ENCODE measurements around the gene RALGAPB.
A peak's percentile ranks its signal among the peaks of the same experiment; 100 is the strongest.

Gene RALGAPB

DNA sequence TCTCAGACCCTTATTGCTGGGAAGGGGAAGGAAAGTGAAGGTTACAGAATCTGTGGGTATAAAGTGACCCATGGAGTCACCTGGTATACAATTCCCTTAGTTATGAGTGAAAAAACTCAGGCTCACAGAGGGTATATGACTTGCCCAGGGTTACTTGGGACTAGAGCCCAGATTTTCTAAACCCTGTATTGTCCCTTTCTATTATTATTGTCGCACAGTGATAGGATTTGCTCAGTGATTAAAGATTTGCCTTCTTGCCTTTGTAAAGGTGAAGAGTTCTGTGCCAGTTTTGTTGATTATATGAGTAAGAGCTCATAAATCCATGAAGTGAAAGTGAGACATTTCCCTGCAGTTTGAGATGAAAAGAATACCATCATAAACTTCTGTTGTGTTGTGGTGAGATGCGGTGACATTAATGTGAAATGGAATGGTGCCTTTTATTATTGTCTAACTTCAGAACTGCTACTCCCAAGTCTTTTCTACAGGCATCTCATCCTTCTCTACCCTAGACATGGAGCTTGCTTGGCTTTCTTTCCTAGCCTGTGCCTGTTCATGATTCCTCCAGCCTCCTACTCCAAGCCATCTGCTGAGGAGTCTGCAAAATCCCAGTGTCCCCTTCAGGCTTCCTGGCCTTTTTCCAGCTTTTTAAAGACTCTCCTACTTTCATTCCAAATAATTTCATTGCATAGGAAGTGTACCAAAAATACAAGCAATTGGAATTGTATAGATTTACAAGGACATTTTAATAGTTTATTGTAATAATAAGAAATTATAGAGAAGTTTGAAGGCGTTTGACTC lies 74.8 kb downstream of the RALGAPB start:
- no peak for TF ChIP-seq CTCF (IDR thresholded peaks at IDR 0.05; ENCODE audit: low read length, missing control alignments)
- no peak overlapping the region for H3K4me3 ChIP-seq (replicated peaks; ENCODE audit: low read depth, low read length)
- no peak for DNase-seq (ENCODE audit: low read depth)

DNA sequence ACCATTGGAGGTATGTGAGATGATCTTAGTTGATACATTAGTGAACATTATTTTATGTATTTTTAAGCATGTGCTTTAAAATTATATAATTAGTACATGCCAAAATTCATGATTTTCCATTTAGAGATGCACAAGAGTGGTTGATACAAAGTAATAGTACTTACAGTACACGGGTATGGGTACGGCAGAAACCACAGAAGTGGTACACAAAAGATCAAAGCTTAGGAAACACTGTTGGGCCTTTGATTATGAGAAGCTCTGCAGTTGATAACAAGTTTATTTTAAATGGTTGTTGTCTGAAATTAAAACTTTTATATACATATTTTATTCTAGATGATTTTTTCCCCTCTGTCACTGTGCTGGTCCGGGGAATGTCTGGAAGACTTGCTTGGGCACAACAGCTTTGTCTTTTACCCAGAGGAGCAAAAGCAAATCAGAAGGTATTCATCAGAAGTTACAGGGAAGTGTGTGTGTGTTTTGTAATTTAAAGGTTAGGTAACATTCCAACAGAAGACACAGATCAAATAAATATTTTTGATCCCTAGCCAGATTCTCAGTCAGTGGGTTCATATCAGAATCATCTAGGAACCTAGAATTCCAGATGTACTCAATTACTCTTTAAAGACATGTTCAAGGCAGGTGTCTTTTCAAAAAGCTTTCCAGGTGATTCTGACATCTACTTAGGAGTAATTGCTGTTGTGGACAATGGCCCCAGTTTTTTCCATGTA lies 75.9 kb downstream of the RALGAPB start:
- TF ChIP-seq CTCF (IDR thresholded peaks at IDR 0.05; ENCODE audit: low read length, missing control alignments) = no peak
- no peak for DNase-seq (ENCODE audit: low read depth)
- no peak overlapping the region for H3K4me3 ChIP-seq (replicated peaks; ENCODE audit: low read depth, low read length)

- TF ChIP-seq CTCF (IDR thresholded peaks at IDR 0.05; ENCODE audit: low read length, missing control alignments) = no peak
- no peak overlapping the region for H3K4me3 ChIP-seq (replicated peaks; ENCODE audit: low read depth, low read length)
- no peak for DNase-seq (ENCODE audit: low read depth)
Measured at GRCh38 chr20:38550274-38550673, 77.6 kb downstream of the RALGAPB start.

DNA sequence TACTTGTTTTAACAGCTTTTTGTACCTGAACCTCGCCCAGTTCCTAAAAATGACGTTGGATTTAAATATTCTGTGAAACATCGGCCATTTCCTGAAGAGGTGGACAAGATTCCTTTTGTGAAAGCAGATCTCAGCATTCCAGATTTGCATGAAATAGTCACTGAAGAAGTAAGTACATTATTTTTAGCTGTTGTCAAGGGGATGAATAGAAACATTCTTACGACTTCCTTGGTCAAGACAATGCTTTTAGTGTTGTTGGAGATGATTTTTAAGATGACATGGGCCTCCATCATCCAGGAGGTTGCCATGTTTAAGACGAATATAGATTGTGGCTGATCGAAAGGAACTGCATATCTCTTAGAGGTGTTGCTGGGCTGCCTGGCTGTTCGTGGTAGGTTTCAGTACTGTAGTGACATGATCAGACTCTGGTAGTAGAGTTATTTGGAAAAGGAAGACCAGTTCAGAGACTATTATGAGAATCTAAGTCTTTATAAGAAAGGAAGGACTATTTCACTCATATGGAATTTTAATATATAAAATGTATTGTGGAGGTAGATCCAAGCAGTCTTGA lies 78.5 kb downstream of the RALGAPB start:
- TF ChIP-seq CTCF (IDR thresholded peaks at IDR 0.05; ENCODE audit: low read length, missing control alignments) = no peak
- H3K4me3 ChIP-seq (replicated peaks; ENCODE audit: low read depth, low read length) = no peak overlapping the region
- DNase-seq (ENCODE audit: low read depth) = no peak

DNA sequence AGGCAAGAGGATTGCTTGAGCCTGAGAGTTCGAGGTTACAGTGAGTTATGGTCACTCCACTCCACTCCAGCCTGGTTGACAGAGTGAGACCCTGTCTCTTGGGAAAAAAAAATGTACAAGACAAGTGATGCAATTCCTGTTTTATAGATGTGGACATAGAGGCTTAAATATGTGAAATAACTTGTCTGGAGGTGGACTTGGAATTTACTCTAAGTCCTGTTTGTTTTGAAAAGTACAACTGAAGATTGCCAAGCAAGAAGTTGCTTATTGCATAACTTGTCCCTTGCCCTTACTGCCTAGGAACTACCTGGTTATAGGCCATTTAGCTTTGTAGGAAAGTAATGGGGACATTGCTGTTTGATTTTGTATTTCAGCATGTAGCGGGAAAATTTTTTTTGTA lies 82.3 kb downstream of the RALGAPB start:
- no peak overlapping the region for H3K4me3 ChIP-seq (replicated peaks; ENCODE audit: low read depth, low read length)
- DNase-seq (ENCODE audit: low read depth) = peak; percentile 24
- TF ChIP-seq CTCF (IDR thresholded peaks at IDR 0.05; ENCODE audit: low read length, missing control alignments) = no peak

DNA sequence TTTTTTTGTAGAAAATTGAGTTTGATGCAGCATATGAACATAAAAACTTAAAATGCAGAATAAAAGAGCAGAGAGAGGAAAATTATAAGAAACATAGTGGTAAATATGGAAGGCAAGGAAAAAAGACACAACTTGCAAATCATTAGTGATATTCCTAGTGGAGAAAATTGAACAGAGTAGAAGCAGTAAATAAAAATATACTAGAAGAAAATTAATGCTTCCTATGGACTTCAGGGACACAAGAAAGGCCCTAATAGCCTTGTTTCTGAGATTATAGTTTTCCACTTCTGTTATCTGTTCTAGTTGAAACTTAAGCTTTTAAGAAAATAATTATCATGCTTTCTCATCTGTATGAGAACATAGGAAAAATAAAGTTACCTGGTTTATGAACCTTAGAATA lies 82.8 kb downstream of the RALGAPB start:
- DNase-seq (ENCODE audit: low read depth) = no peak
- H3K4me3 ChIP-seq (replicated peaks; ENCODE audit: low read depth, low read length) = no peak overlapping the region
- no peak for TF ChIP-seq CTCF (IDR thresholded peaks at IDR 0.05; ENCODE audit: low read length, missing control alignments)

Data from fibroblast of pulmonary artery (primary cell).